HL-60 (cell line): Measurements from ENCODE around the gene FOXP1.

ENCODE experiments used
- DNase-seq, 2 experiments: peaks; one replicate each; pipeline ENCODE4 v3.0.0-alpha.2; 2010 to 2020; ENCODE audit warnings: low read depth in 1 of 2, low spot score in 1 of 2
- H3K27ac ChIP-seq: fragments of 250-450 bp; sonication (Bioruptor Pico); replicated peaks from 2 replicates; pipeline ENCODE4 v1.5.1; 2020; ENCODE audit warnings: mild to moderate bottlenecking, moderate library complexity
- H3K27me3 ChIP-seq: fragments of 250-450 bp; sonication (Bioruptor Pico); 2 replicates; pipeline ENCODE4 v1.5.1; 2021; ENCODE audit warnings: mild to moderate bottlenecking, moderate library complexity; ENCODE audit not compliant: insufficient read depth, poor library complexity, severe bottlenecking
- H3K4me3 ChIP-seq: replicated peaks from 2 replicates; pipeline ENCODE4 v1.5.1; 2011; ENCODE audit warnings: mild to moderate bottlenecking, control low read depth, low read length; ENCODE audit not compliant: insufficient read depth
- GABPA ChIP-seq: IDR thresholded peaks from 2 replicates; pipeline ENCODE4 v1.6.1; 2012; ENCODE audit warnings: low read depth
- POLR2AphosphoS5 ChIP-seq: IDR thresholded peaks from 2 replicates; pipeline ENCODE4 v1.6.1; 2012; ENCODE audit warnings: low read depth
- SPI1 ChIP-seq: IDR thresholded peaks from 2 replicates; pipeline ENCODE4 v1.6.1; 2012; ENCODE audit warnings: low read depth, mild to moderate bottlenecking, borderline replicate concordance
- TF ChIP-seq, protein P1 (sequence below): IDR thresholded peaks from one replicate; pipeline ENCODE4 v1.5.1; 2011; ENCODE audit warnings: low read length, control low read depth, inconsistent platforms; ENCODE audit not compliant: insufficient read depth
- TF ChIP-seq, protein P2 (sequence below): IDR thresholded peaks from 2 replicates; pipeline ENCODE4 v1.6.1; 2012; ENCODE audit warnings: low read depth; ENCODE audit not compliant: insufficient replicate concordance

The FOXP1 gene

DNA sequence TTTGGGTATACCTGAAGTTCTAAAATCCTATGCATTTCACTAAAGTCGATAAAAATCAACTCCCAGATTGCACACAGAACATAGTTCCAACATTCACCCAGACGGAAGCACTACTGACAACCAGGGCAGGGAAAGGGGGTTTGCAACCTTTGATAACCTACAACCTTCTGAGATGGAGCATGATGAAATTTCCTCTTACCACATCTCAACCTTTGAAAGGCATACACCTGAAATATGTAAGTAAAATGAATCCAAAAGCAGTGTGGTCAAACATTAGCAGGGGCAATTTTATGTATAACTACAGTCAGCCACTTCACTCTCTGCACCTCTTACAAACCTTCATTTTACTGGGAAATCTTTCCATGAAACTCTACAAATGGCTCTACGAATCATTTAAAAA, 184.1 kb downstream of the FOXP1 start:
- Histone ChIP-seq H3K27ac (no peak overlapping the region), H3K27me3 (no peaks in the 10 kb centered on the region)
- no peak for TF ChIP-seq GABPA
- TF ChIP-seq SPI1, result no peak

DNA sequence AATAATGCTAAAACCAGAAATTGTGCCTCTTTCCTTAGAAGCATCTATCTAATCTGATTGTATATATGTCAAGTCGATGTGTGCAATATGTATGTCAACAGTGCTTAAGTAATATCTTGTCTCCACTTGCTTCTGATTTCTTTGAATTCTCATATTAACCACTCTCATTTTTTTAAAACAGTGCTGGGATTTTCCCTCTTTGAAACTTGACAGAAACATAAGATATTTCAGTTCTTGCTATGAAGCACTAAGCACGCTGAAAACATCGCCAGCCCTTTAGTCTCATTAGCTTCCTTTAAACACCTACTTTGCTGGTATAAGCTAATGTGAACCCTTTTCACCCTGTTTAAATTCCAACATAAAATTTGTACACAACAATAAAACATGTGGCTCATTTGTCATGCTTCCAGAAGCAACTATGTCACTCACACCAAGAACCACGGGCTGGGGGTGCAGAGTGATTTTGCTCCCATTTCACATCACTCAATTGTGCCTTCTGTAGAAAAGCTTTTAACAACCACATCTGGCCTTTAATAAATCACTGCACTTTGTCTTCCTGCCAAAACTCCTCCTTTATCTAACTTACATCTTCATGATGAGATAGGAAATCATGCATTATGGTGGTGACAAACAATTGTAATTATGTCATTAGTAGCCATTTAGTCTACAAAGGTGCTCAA, 185.2 kb downstream of the FOXP1 start:
- H3K4me3 ChIP-seq, result no peak overlapping the region
- TF ChIP-seq SPI1 (no peak), GABPA (no peak), POLR2AphosphoS5 (no peak)
- TF ChIP-seq, protein P1, sequence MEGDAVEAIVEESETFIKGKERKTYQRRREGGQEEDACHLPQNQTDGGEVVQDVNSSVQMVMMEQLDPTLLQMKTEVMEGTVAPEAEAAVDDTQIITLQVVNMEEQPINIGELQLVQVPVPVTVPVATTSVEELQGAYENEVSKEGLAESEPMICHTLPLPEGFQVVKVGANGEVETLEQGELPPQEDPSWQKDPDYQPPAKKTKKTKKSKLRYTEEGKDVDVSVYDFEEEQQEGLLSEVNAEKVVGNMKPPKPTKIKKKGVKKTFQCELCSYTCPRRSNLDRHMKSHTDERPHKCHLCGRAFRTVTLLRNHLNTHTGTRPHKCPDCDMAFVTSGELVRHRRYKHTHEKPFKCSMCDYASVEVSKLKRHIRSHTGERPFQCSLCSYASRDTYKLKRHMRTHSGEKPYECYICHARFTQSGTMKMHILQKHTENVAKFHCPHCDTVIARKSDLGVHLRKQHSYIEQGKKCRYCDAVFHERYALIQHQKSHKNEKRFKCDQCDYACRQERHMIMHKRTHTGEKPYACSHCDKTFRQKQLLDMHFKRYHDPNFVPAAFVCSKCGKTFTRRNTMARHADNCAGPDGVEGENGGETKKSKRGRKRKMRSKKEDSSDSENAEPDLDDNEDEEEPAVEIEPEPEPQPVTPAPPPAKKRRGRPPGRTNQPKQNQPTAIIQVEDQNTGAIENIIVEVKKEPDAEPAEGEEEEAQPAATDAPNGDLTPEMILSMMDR, result no peak
- TF ChIP-seq, protein P2, sequence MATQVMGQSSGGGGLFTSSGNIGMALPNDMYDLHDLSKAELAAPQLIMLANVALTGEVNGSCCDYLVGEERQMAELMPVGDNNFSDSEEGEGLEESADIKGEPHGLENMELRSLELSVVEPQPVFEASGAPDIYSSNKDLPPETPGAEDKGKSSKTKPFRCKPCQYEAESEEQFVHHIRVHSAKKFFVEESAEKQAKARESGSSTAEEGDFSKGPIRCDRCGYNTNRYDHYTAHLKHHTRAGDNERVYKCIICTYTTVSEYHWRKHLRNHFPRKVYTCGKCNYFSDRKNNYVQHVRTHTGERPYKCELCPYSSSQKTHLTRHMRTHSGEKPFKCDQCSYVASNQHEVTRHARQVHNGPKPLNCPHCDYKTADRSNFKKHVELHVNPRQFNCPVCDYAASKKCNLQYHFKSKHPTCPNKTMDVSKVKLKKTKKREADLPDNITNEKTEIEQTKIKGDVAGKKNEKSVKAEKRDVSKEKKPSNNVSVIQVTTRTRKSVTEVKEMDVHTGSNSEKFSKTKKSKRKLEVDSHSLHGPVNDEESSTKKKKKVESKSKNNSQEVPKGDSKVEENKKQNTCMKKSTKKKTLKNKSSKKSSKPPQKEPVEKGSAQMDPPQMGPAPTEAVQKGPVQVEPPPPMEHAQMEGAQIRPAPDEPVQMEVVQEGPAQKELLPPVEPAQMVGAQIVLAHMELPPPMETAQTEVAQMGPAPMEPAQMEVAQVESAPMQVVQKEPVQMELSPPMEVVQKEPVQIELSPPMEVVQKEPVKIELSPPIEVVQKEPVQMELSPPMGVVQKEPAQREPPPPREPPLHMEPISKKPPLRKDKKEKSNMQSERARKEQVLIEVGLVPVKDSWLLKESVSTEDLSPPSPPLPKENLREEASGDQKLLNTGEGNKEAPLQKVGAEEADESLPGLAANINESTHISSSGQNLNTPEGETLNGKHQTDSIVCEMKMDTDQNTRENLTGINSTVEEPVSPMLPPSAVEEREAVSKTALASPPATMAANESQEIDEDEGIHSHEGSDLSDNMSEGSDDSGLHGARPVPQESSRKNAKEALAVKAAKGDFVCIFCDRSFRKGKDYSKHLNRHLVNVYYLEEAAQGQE, result no peak
- no peaks in the 10 kb centered on the region for H3K27me3 ChIP-seq
- H3K27ac ChIP-seq, result no peak overlapping the region
- DNase-seq, result no peak

More for the DNA sequence above, 184.1 kb downstream of the FOXP1 start:
- DNase-seq, result no peak
- no peak overlapping the region for H3K4me3 ChIP-seq

DNA sequence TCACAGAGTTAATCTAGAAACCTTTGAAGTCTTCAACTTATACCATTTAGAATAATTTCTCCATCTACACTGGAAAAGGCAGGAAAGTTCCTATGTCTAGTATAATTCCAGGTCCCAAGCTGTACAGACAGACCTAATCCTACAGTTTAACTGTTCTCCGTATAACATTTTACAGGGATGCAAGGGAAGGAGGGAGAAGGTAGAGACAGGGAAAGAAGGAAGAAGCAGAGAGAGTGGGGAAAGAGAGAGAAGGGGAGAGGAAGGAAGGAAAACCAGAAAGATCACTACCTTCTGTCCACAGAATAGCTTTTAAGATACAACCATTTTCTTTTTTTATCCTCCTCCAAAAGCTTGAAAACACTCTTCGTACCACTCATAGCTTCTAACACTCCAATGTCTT, 185.8 kb downstream of the FOXP1 start:
- TF ChIP-seq GABPA, result no peak
- no peak for TF ChIP-seq SPI1
- TF ChIP-seq, protein P1, result no peak
- no peak for TF ChIP-seq POLR2AphosphoS5
- TF ChIP-seq, protein P2, result no peak
- no peaks in the 10 kb centered on the region for H3K27me3 ChIP-seq
- no peak for DNase-seq
- no peak overlapping the region for H3K27ac ChIP-seq
- H3K4me3 ChIP-seq, result no peak overlapping the region

DNA sequence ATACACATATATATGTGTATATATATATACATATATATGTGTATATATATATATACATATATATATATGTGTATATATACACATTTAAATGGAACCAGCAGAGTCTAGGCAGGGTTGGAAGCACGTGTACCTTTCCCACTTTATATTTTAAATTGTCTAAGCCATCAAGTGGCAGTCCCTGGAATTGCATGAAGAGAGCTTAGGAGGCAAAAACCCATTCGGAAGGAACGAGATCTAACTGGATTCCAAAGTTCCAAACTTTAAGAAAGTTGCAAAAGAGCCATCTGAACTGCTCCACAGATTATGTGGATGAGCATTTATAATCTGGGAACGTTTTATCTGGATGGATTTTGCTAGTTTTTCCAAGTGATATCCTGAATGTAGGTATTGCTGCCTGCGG, 186.5 kb downstream of the FOXP1 start:
- Histone ChIP-seq H3K27ac (no peak overlapping the region), H3K27me3 (no peaks in the 10 kb centered on the region), H3K4me3 (no peak overlapping the region)
- DNase-seq, result peak in 1 of 2 experiments; percentile 18
- TF ChIP-seq SPI1, result no peak
- no peak for TF ChIP-seq POLR2AphosphoS5
- no peak for TF ChIP-seq GABPA
- TF ChIP-seq, protein P1, result peak; percentile 48
- TF ChIP-seq, protein P2, result no peak
